ENCODE results near the gene HVCN1. TPM values are rescaled to one million over a fixed set of nuclear protein-coding genes. Genes with fewer than 3 reads are reported as not detected.
"Not testable (repeated sequence)": the region's sequence is repeated elsewhere in the genome, so short reads cannot be mapped to it uniquely, and the experiment has no call there.

HVCN1 gene
- polyA plus RNA-seq, 1 donor from 2014 or later: 441 TPM

DNA sequence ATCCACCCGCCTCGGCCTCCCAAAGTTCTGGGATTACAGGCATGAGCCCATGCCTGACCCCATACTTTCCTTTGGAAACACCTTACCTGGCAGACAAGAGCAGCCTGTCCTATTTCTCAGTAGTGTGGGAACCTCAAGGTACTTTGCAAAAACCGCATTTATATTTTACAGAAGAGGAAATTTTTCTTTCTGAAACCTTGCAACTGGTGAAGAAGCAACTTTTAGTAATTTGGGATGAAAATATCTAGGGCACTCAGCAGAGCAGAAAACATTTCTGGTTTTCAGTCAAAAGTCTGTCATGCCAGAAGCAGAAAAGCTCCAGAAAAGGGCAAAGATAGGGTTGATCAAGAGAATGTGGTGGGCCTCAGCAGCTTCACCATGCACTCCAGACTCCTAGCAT, 21.2 kb downstream of the HVCN1 start:
- H3K4me1 Mint-ChIP-seq: peaks cover 44 to 70% (median 53%) of the 10 kb centered on the region in 3 donors
- peaks cover 0 to 3% (median 0%) of the 10 kb centered on the region in 3 donors for H3K9me3 Mint-ChIP-seq
- peaks cover 19% of the 10 kb centered on the region for H3K36me3 Mint-ChIP-seq
- H3K27ac Mint-ChIP-seq: peak overlapping the region; percentile 87 to 99 (median 97)
- no peaks in the 10 kb centered on the region for H3K27me3 Mint-ChIP-seq
- H3K4me3 Mint-ChIP-seq: peak overlapping the region; percentile 80 to 93 (median 88)

DNA sequence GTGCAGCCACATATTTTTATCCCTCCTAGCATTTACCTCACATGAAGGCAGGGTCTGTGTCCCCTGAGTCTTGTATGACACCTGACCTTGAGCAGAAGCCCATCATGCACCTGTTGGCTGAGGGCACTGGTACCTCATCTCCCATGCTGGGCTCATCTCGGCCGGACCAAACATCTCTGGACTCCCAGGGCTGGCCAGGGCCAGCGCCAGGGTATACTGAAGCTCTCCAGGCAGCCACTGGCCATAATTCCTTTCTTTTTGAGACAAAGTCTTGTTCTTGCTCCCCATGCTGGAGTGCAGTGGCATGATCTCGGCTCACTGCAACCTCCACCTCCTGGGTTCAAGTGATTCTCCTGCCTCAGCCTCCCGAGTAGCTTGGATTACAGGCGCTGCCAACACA, 22.0 kb downstream of the HVCN1 start:
- Mint-ChIP-seq H3K36me3 (peaks cover 15% of the 10 kb centered on the region), H3K4me3 (peak overlapping the region; percentile 67 to 84 (median 70))

DNA sequence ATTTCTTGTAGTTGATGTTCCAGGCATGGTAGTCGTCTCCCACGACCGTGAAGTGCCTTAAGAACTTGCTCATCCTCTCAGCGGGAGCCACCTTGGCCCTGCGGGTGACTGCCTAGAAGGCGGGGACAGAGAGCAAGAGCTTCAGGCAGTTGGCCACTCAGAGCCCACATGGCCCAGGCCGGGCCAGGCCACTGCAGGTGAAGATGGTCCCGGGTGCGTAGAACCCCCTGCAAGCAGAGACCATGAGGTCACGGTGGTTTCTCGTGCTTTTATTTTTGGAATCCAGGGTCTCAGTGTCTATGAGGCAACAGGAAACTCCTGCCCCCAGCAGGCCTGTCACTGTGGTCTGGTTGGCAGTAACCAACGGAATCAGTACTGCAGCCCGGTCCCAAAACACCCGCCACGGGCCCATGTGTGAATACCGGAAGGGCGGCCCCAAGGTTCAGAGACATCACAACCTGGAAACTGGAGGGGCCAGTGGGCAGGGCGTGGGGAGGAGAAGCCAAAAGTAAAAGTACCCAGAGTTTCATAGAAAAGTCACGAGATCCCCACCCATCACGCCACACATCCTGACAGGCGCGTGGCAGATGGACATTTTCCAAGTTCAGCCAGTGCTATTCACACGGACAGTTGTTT, 27.5 kb downstream of the HVCN1 start:
- H3K36me3 Mint-ChIP-seq: peaks cover 20% of the 10 kb centered on the region
- peak overlapping the region; percentile 95 to 99 (median 98) for H3K27ac Mint-ChIP-seq
- H3K4me3 Mint-ChIP-seq: peak overlapping the region; percentile 70 to 93 (median 80)
- H3K4me1 Mint-ChIP-seq: peaks cover 37 to 56% (median 44%) of the 10 kb centered on the region in 3 donors
- H3K9me3 Mint-ChIP-seq: peaks cover 0 to 3% (median 0%) of the 10 kb centered on the region in 3 donors
- peaks cover 2% of the 10 kb centered on the region for H3K27me3 Mint-ChIP-seq

More for the DNA sequence above, 22.0 kb downstream of the HVCN1 start:
- Mint-ChIP-seq H3K9me3 (peaks cover 0 to 3% (median 0%) of the 10 kb centered on the region in 3 donors), H3K27me3 (no peaks in the 10 kb centered on the region), H3K27ac (peak overlapping the region; percentile 87 to 99 (median 97)), H3K4me1 (peaks cover 47 to 71% (median 55%) of the 10 kb centered on the region in 3 donors)

DNA sequence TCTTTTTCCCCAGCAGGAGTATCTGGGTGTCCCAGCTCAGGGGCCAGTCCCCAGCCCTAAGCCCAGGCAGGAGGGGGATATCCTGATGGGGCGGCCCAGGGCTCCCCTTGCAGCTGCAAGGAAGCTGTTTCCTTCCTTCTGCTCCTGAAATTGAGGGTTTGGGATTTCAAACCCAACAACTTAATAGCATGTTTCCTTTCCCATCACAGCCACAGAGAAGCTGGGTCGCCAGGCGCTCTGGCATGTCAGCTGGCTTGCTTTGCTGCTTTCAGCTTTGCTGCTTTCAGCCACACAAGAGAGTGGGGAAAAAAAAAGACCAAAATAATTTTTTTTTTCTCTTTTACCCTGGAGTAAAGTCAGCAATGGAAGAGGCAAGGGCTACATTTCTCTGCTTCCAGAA, 30.0 kb downstream of the HVCN1 start:
- H3K4me3 Mint-ChIP-seq: peak overlapping the region in 1 of 4 donors; percentile 17
- peaks cover 2% of the 10 kb centered on the region for H3K27me3 Mint-ChIP-seq
- H3K36me3 Mint-ChIP-seq: peaks cover 14% of the 10 kb centered on the region
- H3K4me1 Mint-ChIP-seq: peaks cover 36 to 58% (median 40%) of the 10 kb centered on the region in 3 donors
- peak overlapping the region in 2 of 3 donors; percentile 76 to 95 for H3K27ac Mint-ChIP-seq
- no peaks in the 10 kb centered on the region for H3K9me3 Mint-ChIP-seq

DNA sequence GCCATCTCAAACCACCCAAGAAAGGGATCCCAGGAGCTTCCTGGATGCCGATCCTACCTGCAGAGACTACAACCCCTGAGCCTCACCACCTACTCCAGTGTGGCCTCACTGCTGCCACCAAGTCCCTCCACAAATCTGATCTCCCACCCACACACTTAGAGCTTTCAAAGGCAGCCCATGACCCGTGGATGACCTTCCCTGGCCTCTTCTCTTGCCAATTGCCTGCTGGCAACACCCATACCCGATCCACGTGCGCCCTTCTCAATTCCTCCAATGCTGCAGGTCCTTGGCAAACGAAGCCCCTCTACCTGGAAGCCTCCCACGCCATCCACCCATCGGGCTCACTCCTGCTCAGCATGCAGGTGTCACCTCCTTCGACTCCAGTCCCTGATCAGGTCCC, 30.7 kb downstream of the HVCN1 start:
- Mint-ChIP-seq H3K36me3 (peaks cover 14% of the 10 kb centered on the region), H3K9me3 (no peaks in the 10 kb centered on the region), H3K27me3 (peaks cover 2% of the 10 kb centered on the region), H3K4me1 (peaks cover 40 to 58% (median 44%) of the 10 kb centered on the region in 3 donors), H3K4me3 (peak overlapping the region in 1 of 4 donors; percentile 3), H3K27ac (peak overlapping the region; percentile 76 to 95 (median 91))

DNA sequence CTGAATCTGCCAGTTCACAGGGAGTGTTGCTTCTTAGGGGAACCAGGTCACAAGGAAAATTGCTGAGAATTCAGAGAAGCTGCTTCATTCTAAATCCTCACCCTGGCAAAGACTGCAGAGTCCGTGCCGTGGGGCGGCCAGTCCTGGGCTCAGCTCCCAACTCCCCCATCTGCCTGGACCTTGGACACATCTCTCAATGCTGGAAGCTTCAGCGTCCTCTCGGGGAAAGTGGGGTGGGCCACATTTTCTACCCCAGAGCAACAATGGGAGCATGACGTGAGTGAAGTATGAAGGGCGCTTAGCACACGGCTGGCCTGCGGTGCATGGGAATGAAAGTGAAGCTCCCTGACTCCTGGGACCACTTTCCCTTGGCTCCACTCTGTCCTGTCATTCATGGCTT, 31.2 kb downstream of the HVCN1 start:
- H3K9me3 Mint-ChIP-seq: no peaks in the 10 kb centered on the region
- peaks cover 37 to 56% (median 47%) of the 10 kb centered on the region in 3 donors for H3K4me1 Mint-ChIP-seq
- H3K4me3 Mint-ChIP-seq: no peak overlapping the region
- H3K27me3 Mint-ChIP-seq: peaks cover 2% of the 10 kb centered on the region
- H3K27ac Mint-ChIP-seq: peak overlapping the region; percentile 76 to 95 (median 91)
- H3K36me3 Mint-ChIP-seq: peaks cover 13% of the 10 kb centered on the region

DNA sequence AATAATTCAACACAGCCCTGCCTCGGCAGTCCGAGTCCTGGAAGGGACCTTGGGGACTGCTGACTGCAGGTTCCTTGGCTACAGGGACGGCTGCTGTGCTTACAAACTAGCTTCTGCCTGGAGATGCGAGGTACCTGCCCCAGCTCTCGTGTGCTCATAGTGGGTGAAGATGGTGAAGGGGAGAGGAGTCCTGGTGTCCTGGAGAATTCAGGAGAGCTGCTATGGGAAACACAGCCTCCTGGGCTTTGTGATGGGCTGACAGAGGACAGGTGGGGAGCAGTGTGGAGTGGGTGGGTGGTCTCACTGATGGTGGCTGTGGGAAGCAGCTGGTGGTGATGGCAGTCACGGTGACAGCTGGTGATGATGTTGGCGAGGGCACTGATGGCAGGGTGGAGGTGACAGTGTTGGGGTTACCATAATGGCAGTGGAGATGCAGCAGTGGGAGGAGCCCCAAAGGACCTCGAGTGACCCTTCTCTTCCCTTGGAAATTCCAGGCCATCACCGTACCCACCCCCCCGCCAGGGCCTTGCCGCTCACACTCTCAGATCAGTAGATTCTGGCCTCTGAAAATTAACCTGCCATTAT, 32.8 kb downstream of the HVCN1 start:
- peaks cover 30 to 50% (median 37%) of the 10 kb centered on the region in 3 donors for H3K4me1 Mint-ChIP-seq
- H3K9me3 Mint-ChIP-seq: no peaks in the 10 kb centered on the region
- peak overlapping the region in 2 of 3 donors; percentile 63 to 82 for H3K27ac Mint-ChIP-seq
- H3K36me3 Mint-ChIP-seq: peaks cover 14% of the 10 kb centered on the region
- H3K4me3 Mint-ChIP-seq: no peak overlapping the region
- peaks cover under 1% of the 10 kb centered on the region for H3K27me3 Mint-ChIP-seq

DNA sequence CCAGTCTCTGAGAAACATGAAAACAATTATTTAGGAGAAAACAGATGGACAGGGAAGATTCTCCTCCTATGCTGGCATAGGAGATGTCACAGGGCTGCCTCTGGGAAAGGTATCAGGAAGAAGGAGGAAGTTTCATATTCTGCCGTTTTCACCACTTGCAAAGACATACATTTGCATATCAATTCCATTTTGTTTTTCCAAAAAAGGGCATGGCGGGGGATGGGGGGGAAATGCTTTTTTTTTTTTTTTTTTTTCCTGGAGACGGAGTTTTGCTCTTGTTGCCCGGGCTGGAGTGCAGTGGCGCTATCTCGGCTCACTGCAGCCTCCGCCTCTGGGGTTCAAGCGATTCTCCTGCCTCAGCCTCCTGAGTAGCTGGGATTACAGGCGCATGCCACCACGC, 34.7 kb downstream of the HVCN1 start:
- Mint-ChIP-seq H3K27ac (peak overlapping the region; percentile 47 to 92 (median 84)), H3K4me1 (peaks cover 26 to 50% (median 38%) of the 10 kb centered on the region in 3 donors), H3K4me3 (peak overlapping the region in 1 of 4 donors; percentile 17), H3K36me3 (peaks cover 16% of the 10 kb centered on the region)
- not testable (repeated sequence) for H3K27me3 Mint-ChIP-seq, H3K9me3 Mint-ChIP-seq

DNA sequence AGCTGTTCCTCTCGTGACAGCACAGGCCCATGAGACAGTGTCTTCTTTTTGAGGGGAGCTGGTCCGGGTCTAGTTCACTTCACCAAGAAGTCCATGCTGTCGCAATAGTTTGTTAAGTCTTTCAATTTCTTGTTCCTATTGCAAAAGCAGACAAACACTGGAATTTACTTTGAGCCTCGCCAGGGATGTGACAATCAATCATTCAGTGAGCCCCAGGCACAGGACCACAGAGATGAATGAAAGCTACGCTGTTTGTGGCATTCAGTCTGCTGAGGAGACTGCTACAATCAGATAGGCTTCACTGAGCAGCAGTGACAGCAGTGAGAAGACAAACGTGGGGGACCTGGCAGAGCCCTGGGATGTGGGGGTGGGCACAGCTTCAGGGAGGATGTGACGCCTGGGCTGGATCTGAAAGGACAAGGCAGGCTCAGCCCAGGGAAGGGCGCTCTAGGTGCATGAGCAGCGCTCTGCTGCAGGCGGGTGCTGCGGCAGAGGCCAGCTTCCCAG, 39.5 kb downstream of the HVCN1 start:
- Mint-ChIP-seq H3K27me3 (no peaks in the 10 kb centered on the region), H3K9me3 (no peaks in the 10 kb centered on the region), H3K36me3 (peaks cover 19% of the 10 kb centered on the region), H3K4me1 (peaks cover 41 to 55% (median 52%) of the 10 kb centered on the region in 3 donors), H3K4me3 (peak overlapping the region in 3 of 4 donors; percentile 0 to 75 (median 39)), H3K27ac (peak overlapping the region; percentile 90 to 95 (median 94))

DNA sequence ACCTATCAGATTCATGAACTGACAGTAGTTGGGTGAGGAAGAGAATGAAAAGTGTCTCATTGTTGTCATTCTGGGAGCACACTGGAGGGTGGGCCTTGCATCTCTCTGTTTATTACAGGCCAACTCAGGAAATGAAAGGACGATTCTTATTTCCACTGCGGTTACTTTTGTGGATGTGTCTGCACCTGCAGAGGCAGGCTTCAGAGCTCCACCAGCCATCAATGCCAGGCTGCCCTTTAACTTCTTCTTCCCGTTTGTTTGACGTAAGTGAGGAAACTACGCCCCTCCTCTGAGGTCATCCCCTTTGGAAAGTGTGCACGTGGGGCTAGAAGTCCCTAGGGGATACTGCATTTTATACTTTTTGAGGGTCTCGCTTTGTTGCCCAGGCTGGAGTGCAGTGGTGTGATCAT, 41.3 kb downstream of the HVCN1 start:
- H3K27me3 Mint-ChIP-seq: no peaks in the 10 kb centered on the region
- peaks cover 40 to 56% (median 47%) of the 10 kb centered on the region in 3 donors for H3K4me1 Mint-ChIP-seq
- peak overlapping the region in 3 of 4 donors; percentile 57 to 81 (median 75) for H3K4me3 Mint-ChIP-seq

DNA sequence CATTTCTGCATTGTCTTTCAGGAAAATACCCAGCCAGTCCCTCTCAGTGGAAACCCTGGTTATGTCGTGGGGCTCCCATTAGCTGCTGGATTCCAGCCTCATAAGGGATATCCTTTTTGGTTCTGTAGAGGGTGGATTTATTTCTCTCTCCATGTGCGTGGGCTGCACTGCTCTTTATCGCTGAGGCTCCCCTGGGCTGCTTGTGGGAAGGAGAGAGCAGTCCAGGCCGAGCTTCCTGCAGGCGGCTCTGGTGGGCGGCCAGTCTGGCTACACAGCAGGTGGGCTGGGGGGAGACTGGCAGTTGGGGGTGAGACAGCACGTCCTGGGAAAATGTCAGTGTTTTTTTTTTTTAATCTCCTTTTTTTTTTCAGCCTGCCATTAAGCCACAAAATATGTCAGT, 47.4 kb downstream of the HVCN1 start:
- H3K9me3 Mint-ChIP-seq: no peaks in the 10 kb centered on the region
- peaks cover 49 to 60% (median 49%) of the 10 kb centered on the region in 3 donors for H3K4me1 Mint-ChIP-seq
- H3K27me3 Mint-ChIP-seq: no peaks in the 10 kb centered on the region
- H3K4me3 Mint-ChIP-seq: no peak overlapping the region
- H3K36me3 Mint-ChIP-seq: peaks cover 10% of the 10 kb centered on the region
- H3K27ac Mint-ChIP-seq: no peak overlapping the region

More for the DNA sequence above, 41.3 kb downstream of the HVCN1 start:
- peak overlapping the region; percentile 90 to 95 (median 94) for H3K27ac Mint-ChIP-seq
- no peaks in the 10 kb centered on the region for H3K9me3 Mint-ChIP-seq
- peaks cover 20% of the 10 kb centered on the region for H3K36me3 Mint-ChIP-seq

DNA sequence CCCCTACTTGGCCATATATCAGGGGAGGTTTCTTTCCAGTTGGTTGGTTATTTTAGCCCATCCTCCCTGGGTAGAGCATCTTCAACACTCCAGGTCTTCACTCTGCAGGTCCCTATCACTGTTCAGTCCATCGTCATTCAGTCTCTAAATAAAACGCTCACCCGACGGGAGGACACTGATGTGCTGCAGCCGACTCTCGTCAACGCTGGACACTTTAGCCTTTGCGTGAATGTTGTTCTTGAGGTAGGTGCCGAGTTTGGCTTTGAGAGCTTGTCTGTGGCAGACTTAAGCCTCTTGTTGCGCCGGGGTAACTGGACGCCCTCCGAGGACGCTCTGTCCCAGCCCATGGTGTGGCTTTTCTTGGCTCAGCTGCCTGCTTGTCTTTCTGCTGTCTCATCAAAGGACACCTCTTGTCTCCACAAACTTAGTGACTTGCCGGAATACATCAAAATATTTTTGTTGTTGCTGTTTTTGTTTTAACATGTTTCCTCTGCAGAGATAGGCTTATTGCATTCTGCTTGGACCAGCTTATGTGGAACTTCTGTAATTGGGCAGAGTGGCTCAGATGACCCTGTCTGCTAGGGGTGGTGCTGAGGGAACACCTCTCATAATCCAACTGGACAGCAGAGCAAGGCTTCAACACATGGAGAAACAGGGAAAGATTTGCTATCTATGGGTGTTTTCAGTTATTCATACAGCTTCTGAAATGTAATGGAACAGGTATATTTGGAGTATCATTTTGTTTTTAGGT, 48.5 kb downstream of the HVCN1 start:
- no peak overlapping the region for H3K4me3 Mint-ChIP-seq
- peaks cover 55 to 65% (median 59%) of the 10 kb centered on the region in 3 donors for H3K4me1 Mint-ChIP-seq
- peaks cover 10% of the 10 kb centered on the region for H3K36me3 Mint-ChIP-seq
- H3K27ac Mint-ChIP-seq: no peak overlapping the region
- H3K9me3 Mint-ChIP-seq: no peaks in the 10 kb centered on the region
- no peaks in the 10 kb centered on the region for H3K27me3 Mint-ChIP-seq

DNA sequence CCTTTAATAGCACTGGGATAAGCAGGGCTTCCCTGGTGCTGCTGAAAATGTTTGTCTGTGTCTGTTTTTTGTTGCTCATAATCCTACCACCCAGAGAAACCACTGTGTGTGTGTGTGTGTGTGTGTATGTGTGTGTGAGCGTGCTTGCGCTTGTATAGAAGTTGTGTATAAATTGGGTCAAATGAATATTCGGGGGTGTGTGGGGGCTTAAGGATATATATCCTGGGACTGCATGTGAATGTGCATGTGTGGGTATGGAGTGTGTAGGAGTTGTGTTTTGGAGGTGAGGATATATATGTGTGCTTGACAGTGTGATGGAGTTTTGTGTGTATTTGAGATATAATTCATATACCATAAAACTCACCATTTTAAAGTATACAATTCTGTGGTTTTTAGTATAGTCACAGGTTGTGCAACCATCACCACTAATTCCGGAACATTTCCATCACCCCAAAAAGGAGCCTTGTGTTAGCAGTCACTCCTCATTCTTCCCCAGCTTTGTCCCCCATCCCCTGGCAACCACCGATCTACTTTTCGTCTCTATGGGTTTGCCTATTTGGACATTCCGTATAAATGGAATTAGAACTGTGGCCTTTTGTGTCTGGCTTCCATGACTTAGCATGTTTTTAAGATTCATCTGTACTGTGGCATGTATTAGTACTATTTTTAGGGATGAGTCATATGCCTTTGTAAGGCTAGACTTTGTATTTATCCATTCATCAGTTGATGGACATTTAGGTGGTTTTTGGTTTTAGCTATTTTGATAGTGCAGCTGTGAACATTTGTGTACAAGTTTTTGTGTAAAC, 49.4 kb downstream of the HVCN1 start:
- Mint-ChIP-seq H3K27me3 (no peaks in the 10 kb centered on the region), H3K4me1 (peaks cover 58 to 67% (median 65%) of the 10 kb centered on the region in 3 donors), H3K27ac (no peak overlapping the region), H3K36me3 (peaks cover 7% of the 10 kb centered on the region), H3K4me3 (no peak overlapping the region), H3K9me3 (no peaks in the 10 kb centered on the region)

DNA sequence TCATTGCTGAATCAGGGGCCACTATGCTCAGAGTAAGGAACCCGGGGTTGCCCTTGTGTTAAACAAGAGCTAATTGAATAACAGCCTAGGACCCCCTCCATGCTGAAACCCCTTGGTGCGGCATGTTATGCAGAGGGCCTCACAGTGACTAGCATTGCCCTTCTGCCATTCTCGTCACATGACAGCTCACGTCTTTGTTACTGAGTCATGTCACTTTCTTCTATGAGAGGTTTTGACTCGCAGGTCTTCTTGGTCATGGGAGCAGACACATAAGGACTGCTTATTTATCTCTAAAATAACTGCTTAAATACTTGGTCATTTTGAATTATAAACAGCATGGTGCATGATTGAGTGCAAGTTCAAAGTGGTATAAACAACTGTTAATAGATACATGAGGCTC, 50.1 kb downstream of the HVCN1 start:
- Mint-ChIP-seq H3K4me3 (peak overlapping the region in 1 of 4 donors; percentile 37), H3K27ac (peak overlapping the region in 1 of 3 donors; percentile 14), H3K27me3 (no peaks in the 10 kb centered on the region), H3K36me3 (peaks cover 5% of the 10 kb centered on the region), H3K4me1 (peaks cover 56 to 66% (median 64%) of the 10 kb centered on the region in 3 donors), H3K9me3 (no peaks in the 10 kb centered on the region)

Measured in IgD-negative memory B cell (primary cell).